SK-N-MC (cell line): ENCODE data around the gene FNDC8.

Source experiments
- EZH2 ChIP-seq: fragments of 200-600 bp; sonication (generic); IDR thresholded peaks from one replicate; pipeline ENCODE4 v1.6.1; 2017; ENCODE audit warnings: antibody characterized with exemption
- POLR2AphosphoS5 ChIP-seq: IDR thresholded peaks from 2 replicates; pipeline ENCODE4 v1.6.1; 2012; ENCODE audit warnings: mild to moderate bottlenecking, low read depth, low read length, borderline replicate concordance

DNA sequence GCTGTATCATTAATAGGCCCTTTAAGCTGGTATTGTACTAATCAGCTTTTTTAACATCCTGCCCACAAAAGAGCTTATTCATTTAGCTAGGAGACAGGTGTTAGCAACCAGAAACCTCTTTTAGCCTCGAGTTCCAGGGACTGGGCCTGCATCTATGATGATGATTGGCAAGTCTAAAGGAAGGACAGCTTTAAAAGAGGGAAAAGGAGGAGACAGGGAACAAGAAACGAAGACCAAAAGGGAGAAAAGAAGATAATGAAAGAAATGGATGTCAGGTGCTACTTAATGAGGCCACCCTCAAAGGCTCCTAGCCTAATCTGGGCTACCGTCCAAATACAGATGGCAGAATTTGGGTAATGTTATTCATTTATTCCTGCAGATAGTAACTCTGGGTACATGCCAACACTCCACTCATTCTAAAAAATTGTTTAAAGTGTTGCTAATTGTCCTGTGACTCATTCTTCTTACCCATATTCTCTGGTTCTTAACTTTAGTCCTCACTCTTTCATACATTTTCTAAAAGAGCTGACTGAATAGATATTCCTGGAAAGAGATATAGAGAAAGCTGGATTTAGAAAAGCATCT is 39.2 kb upstream of the FNDC8 start:
- TF ChIP-seq EZH2 = no peak
- TF ChIP-seq POLR2AphosphoS5 = no peak
